Measurements from ENCODE around the gene ISLR.

The ISLR gene

GRCh38 chr15:74216949-74217348 lies 43.4 kb downstream of the ISLR start:
- DNase-seq = no peak

GRCh38 chr15:74217907-74218885 lies 44.7 kb downstream of the ISLR start:
- DNase-seq = no peak

- DNase-seq = no peak
Measured at GRCh38 chr15:74220475-74221248, 47.2 kb downstream of the ISLR start.

GRCh38 chr15:74221399-74222239 lies 48.1 kb downstream of the ISLR start:
- DNase-seq = no peak

GRCh38 chr15:74222240-74223119 lies 49.0 kb downstream of the ISLR start:
- no peak for DNase-seq

GRCh38 chr15:74225928-74226327 lies 52.4 kb downstream of the ISLR start:
- no peak for DNase-seq

Measured in CD4-positive, alpha-beta T cell treated with Interleukin-15 for 1 hour (primary cell).